Stimulated activated CD4-positive, alpha-beta T cell treated with anti-CD3 and anti-CD28 coated beads, Interleukin-2, amount 100 ng/mL, for 4 hours (primary cell): ENCODE measurements around the gene KCND2.
"Not testable (repeated sequence)": the region's sequence is repeated elsewhere in the genome, so short reads cannot be mapped to it uniquely, and the experiment has no call there.

Experiments
- DNase-seq: peaks from one replicate; pipeline ENCODE4 v3.0.0-alpha.2; 2020; ENCODE audit warnings: low read depth

The KCND2 gene

DNA sequence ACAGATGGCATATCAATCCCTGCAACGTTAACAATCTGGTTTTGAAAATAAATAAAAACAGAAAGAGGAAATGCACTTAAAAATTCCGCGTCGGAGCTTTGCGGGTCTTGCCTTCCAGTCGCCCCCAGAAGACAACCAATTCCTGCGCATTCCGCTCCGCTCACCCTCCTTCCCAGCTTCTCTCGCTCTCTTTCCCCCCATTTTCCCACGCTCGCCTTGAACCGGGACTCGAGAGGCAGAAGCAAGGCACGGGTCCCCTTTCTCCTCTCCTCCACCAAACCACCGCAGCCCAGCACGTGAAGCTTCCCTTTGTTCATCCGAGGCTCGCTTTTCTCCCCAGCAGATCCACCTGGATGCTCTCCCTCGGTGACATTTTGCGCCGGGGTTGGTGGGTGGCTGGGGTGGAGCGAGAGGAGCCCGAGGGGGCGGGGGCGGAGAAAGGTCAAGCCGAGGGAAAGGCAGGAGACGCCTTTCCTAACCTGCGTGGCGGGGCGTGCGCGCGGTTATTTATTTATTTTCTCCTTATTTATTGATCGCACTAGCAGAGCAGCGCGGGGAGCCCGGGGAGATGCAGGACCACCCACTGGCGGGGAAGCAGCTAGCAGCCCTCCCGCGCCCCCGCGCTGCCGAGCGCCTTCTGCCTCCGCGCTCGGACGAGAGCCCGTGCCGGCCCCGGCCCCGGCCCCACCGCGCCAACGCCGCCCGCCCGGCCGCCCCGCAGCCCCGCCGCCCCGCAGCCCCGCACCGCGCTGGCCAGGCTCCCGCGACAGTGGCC lies at the start of gene KCND2:
Gene KCND2, plus strand, starts transcription at position 475 of the 775 bp plus-strand sequence.
- no peak for DNase-seq

DNA sequence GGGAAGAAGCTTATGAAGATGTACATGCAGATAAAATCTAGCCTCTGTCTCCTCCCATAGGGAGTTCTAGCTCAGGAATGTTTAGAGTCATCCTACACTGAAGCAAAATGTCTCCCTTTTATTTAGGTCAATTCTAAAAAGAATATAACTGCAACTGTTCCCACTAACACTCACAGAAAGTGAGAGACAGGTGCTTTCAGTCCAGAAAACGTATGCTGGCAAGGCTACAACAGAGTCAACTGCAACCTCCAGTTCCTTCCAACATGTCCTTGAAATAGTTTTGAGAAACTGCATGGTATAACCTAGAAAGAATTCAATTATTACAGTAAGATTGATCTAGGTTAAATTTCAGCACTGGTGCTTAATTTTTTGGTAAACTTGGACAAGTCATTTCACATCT lies 46.8 kb upstream of the KCND2 start:
- DNase-seq, result no peak

GRCh38 chr7:120227255-120227654 lies 45.7 kb upstream of the KCND2 start:
- DNase-seq, result no peak

- DNase-seq, result no peak
These were observed 43.9 kb upstream of the KCND2 start for GRCh38 chr7:120229084-120229483.

DNA sequence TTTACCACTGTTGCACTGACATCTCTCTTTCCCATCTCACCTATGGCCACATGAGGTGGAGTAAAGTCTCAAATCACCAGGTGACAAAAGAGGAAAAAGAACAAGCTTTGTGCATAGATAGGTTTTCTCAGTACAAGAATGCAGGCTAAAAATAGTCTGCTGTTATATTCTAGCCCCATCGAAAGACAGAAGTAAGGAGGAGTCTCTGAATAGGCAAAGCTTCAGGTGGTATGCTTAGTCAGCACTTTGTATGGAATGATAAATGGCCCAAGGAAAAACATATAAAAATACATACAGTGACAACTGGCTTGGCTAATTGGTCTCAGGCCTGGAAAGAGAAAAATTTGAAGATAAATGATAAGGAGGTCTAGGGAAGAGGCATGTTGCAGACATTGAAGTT lies 39.6 kb upstream of the KCND2 start:
- DNase-seq, result no peak

DNA sequence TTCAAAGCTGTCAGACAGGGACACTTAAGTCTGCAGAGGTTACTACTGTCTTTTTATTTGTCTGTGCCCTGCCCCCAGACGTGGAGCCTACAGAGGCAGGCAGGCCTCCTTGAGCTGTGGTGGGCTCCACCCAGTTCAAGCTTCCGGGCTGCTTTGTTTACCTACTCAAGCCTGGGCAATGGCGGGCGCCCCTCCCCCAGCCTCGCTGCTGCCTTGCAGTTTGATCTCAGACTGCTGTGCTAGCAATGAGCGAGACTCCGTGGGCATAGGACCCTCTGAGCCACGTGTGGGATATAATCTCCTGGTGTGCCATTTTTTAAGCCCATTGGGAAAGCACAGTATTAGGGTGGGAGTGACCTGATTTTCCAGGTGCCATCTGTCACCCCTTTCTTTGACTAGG lies 32.6 kb upstream of the KCND2 start:
- DNase-seq, result not testable (repeated sequence)

DNA sequence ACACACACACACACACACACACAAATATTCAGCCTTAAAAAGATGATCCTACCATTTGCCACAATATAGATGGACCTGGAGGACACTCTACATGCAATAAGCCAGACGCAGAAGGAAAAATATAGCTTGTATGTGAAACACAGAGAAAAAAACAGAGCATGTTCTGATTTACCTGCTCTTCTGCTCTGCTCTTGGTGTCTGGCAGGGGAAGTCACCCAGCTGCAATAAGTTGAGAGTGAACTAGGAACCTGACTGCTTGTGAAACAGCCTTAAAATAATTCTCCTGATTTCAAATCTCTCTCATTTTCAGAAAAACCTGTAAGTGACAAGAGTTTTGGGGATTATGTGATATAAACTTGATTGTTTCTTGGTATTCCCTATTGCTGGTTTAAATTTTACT lies 31.0 kb upstream of the KCND2 start:
- no peak for DNase-seq

- DNase-seq, result no peak
These were observed 18.1 kb upstream of the KCND2 start for GRCh38 chr7:120254845-120255244.

DNA sequence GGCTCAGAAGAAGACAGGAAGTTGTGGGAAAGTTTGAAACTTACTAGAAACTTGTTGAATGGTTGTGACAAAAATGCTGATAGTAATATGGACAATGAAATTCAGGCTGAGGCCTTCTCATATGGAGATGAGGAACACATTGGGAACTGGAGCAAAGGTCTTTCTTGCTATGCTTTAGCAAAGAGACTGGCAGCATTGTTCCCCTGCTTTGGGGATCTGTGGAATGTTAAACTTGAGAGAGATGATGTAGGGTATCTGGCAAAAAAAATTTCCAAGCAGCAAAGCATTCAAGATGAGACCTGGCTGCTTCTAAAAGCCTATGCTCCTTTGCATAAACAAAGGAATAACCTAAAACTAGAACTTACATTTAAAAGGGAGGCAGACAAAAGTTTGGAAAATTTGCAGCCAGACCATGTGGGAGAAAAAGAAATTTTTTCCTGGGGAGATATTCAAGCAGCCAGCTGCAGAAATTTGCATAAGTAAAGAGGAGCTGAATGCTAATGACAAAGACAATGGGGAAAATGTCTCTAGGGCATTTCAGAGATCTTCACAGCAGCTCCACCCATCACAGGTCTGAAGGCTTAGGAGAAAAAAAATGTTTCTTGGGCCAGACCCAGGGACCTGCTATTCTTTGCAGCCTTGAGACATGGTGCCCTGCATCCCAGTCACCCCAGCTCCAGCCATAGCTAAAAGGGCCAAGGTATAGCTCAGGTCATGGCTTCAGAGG lies 16.5 kb upstream of the KCND2 start:
- DNase-seq, result no peak

DNA sequence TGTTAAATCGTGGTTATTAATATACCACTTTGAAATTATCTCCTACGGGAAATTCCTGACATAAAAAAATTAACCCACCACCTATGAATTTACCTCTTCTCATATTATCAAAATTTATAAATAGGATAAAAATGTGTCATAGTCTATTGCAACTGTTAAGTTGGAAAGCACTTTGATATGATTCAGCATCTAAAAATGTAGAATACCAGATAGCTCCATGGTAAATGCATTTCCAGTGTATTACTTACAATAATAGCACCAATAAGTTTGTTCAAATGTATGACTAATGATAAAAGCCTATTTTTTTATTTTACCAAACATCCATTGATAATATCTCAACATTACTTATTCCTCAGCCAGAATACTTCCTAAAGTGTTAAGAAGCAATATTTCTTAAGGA lies 13.6 kb upstream of the KCND2 start:
- DNase-seq, result no peak

GRCh38 chr7:120260111-120260510 lies 12.9 kb upstream of the KCND2 start:
- no peak for DNase-seq

GRCh38 chr7:120272261-120272660 lies 714 bp upstream of the KCND2 start:
- DNase-seq, result no peak

GRCh38 chr7:120273476-120273975 lies 551 bp downstream of the KCND2 start:
- no peak for DNase-seq

GRCh38 chr7:120274482-120274881 lies 1.5 kb downstream of the KCND2 start:
- DNase-seq, result no peak

DNA sequence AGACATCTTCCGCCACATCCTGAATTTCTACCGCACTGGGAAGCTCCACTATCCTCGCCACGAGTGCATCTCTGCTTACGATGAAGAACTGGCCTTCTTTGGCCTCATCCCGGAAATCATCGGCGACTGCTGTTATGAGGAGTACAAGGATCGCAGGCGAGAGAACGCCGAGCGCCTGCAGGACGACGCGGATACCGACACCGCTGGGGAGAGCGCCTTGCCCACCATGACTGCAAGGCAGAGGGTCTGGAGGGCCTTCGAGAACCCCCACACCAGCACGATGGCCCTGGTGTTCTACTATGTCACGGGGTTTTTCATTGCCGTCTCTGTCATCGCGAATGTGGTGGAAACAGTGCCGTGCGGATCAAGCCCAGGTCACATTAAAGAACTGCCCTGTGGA lies 1.9 kb downstream of the KCND2 start:
- no peak for DNase-seq

GRCh38 chr7:120276720-120277119 lies 3.7 kb downstream of the KCND2 start:
- no peak for DNase-seq

DNA sequence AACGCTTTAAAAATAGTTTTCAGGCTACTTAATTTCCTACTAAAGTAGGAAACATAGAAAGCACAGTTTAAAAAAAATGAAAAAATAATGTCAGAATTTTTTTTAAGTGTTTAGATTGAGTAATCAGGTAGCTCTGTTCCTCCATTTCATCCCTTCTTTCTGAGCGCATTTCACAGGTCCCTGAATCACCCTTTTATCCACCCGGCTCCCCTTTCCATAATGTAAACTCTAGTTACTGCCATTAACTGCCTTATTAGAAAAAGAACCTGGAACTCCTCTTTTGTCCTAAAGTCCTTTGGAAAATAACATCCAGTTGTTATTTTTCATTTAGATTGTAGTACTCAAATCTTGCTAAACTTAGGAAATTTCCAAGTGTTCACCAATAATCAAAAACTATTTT lies 5.8 kb downstream of the KCND2 start:
- no peak for DNase-seq

DNA sequence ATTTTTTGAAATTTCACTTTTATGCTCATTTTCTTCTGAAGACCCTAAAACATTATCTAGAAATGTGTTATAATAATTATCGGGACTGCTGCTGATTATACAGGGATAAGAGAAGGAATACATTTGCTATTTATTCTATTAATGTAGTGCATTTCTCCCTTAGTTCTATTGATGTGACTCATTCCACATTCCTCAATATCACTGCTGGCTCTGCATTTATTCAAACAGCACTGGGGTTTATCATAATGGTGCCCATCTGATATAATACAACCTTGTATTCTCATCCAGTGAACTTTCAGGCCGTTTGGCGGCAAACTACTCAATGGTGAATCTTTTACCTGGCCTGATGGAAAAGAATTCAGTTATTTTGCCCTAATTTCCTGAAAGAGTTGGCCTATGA lies 7.8 kb downstream of the KCND2 start:
- DNase-seq, result no peak

GRCh38 chr7:120293027-120293426 lies 20.1 kb downstream of the KCND2 start:
- no peak for DNase-seq

DNA sequence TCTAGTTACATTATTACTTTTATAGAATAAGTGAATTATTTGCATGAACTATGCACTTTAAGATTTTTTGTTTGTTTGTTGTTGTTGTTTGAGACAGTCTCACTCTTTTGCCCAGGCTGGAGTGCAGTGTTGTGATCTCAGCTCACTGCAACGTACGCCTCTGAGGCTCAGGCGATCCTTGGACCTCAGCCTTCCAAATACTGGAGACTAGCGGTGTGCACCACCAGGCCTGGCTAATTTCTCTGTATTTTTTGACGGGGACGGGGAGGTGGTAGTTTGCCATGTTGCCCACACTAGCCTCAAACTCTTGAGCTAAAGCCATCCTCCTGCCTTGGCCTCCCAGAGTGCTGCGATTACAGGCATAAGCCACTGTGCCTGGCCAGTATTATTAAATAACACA lies 29.2 kb downstream of the KCND2 start:
- DNase-seq, result no peak

- no peak for DNase-seq
These were observed 30.1 kb downstream of the KCND2 start for GRCh38 chr7:120303105-120303504.

GRCh38 chr7:120304674-120305073 lies 31.7 kb downstream of the KCND2 start:
- DNase-seq, result no peak

GRCh38 chr7:120307991-120308545 lies 35.1 kb downstream of the KCND2 start:
- DNase-seq, result no peak
